Transverse colon (tissue), 3 donors: Measurements from ENCODE around the gene COL4A6.

Experiments
- POLR2A ChIP-seq: fragments of 450-650 bp; IDR thresholded peaks from one replicate; pipeline ENCODE4 v1.6.1; 2016; ENCODE audit warnings: antibody characterized with exemption, mild to moderate bottlenecking, moderate library complexity
- POLR2AphosphoS5 ChIP-seq, 3 donors: sonication (generic); formaldehyde crosslinking; IDR thresholded peaks; one replicate each; pipeline ENCODE4 v1.6.1; 2016; ENCODE audit warnings: antibody characterized with exemption in 3 of 3

GRCh38 chrX:108268434-108269080 is 169.7 kb downstream of the COL4A6 start:
- TF ChIP-seq POLR2A: no peak
- TF ChIP-seq POLR2AphosphoS5 (IDR thresholded peaks at IDR 0.05): no peak
